HG02610 (cell line): ENCODE data around the gene NFIB.

Experiments used
- ATAC-seq: cut with Tn5 transposase; IDR thresholded peaks from one replicate; pipeline ENCODE4 v1.9.1; 2021; ENCODE audit warnings: mild to moderate bottlenecking, moderate library complexity; ENCODE audit not compliant: unreplicated experiment

The NFIB gene

DNA sequence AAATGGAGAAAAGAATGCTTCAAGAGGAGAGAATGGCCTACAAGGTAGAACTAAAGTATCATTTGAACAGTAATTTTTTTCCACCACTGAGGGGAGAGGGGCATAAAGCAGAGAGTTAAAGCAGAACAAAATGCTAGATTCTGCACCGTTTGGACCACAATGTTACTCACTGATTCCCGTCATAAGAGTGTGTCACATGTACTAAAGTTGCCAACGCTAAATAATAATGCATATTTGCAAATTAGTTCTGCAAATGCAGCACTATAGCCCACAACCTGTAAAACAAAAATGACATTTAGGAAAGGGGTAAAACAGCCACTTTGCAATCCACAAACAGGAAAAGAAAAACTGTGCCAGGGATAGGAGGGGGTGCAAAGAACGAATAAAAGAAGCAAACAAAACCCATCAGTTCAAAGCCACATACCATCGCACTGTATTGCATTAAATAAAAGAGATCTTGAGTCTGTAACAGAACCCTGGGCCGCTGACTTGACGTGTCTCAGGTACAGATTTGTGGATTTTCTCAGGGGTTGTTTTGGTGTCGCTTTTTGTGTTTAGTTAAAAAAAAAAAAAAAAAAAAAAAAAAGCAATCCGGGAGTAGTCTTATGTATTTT lies 7.7 kb upstream of the NFIB start:
- ATAC-seq, result no peak

DNA sequence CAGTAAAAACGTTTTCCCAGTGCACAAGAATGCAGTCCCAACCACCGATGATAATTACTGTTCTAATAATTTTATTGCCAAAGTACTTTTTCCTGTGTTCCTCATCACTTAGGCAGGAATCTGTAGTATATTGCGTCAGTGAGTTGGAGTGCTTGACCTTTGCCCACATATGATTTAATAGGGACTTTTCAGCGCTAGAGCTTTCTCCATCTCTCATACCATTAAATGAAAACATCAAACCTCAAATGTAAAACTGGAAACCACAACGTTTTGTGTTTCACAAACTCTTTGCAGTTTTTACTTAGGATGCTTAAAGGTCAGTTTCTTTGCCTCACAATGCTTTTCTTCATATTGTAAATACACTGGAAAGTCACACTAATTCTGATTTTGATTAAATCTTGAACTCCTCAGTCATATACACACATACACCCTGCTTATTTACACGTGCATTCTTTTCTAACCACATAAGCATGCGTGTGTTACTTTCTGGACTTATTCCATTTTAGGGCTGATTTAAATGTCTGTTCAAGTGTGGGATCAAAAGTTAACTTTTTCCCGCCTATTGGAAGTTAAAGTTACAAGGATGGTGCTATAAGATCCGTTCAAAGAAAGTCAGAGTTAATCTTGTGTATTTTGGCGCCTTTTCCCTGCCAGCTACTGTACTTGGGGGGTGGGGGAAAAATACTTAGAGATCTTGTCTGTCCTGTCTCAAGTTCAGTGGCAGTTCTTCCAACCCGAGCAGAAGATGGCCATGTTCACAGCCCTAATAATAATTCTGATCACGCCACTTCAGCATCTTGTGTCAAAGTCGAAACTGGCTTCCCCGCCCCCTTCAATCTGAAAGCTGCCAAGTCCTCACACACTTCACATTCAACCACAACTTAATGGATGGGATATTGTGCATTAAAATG lies 6.6 kb upstream of the NFIB start:
- ATAC-seq, result no peak

DNA sequence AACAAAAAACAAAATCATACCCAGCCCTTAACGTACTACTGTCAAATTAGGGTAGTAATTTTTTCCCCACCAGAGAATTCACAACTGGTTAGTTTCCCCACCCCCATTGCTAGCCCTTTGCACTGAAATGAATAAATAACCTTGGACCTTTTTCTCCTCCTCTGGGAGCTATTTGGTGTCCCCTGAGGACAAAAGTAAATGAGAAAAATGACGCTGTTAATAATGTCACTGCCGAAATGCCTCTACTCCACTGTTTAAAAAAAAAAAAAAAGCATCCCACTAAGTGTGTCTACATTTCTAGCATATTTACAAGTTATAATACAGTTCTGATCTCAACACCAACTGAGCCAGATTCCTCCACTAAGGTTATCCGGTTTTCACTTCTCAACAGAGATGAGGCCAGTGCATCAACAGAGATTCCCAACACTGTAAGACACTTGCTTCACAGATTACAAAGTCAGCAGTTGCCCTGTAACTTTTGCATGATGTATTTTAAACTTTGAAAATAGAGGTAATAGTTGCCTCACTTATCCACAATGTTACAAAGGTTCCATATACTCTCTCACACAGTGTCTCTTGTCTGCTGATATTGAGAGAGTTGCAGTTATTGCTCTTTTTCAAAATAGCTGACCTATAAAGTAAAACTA lies 5.1 kb upstream of the NFIB start:
- no peak for ATAC-seq

DNA sequence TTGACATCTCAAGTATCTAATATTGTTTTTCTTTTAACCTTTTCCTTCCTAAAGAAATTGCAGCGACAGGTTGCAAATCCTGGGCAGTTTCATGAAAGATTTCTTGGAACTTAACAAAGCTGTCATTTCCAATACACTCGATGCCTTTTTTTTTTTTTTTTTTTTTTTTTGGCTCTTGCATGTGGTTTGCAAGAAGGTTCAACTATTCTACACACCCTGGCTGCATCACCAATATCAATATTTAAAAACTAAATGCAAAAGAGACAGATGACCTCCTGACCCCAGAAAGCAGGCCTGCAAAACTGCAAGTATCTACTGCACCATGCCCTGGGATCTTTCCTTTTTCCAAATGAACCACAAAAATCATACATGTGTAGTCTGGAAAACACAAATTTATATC lies 4.4 kb upstream of the NFIB start:
- no peak for ATAC-seq

DNA sequence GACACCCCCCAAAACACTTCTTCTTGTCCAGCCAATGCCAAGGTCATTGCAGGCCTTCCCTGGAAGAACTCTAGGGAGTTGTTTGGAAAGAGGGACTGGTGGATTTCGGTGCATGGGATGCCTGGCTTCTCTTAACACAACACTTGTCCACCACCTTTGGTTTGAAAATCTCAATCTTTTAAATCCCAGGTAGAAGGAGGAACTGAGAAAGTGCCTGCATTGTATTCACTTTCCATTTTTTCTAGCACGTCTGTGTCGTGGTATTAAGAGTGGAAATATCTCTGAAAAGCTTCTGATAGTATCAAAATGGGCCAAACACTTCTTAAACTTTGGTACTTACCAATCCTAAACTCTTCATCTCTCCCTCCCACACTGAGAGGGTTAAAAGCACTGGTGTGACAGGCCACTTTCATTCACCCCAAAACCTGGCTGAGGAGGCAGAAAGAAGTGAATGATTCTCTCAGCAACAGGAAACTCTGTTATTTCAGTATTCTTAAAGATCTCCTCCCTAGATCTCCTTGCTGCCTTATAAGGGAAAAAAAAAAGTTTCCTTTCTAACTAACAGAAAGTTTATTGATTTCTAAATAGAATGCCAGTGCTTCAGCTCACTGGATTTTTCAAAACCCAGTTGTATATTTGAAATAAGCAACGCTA lies 3.9 kb upstream of the NFIB start:
- no peak for ATAC-seq

DNA sequence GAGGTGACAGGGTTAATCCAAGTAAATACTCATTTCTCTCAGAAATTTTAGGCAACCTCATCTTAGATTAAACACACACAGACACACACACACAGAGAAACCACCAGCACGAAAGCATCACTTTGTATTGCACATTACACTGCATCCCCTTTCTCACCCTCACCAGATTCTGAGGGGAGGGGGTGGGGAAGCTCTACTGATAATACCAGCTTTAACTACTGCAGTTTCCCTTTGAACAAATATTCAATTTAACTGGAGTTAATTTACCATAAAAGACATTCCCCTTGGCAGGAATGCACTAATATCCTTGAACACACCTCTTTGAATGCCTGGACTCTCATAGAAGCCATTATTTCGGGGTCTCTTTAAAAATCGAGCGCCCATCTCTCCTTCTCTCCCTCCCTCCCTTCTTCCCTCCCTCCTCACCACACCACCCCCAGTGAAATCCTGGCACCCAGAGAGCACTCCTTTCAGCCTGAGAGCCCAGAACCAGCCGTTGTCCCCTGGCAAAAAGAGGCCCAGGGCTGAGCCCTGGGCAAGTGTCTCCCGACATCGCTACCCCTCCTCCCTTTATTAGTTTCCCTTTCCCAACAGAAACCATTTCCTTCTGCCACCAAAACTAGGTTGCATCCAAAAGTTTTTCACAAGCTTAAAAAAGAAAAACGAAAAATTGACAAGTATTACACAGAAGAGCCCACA lies 2.8 kb upstream of the NFIB start:
- no peak for ATAC-seq

DNA sequence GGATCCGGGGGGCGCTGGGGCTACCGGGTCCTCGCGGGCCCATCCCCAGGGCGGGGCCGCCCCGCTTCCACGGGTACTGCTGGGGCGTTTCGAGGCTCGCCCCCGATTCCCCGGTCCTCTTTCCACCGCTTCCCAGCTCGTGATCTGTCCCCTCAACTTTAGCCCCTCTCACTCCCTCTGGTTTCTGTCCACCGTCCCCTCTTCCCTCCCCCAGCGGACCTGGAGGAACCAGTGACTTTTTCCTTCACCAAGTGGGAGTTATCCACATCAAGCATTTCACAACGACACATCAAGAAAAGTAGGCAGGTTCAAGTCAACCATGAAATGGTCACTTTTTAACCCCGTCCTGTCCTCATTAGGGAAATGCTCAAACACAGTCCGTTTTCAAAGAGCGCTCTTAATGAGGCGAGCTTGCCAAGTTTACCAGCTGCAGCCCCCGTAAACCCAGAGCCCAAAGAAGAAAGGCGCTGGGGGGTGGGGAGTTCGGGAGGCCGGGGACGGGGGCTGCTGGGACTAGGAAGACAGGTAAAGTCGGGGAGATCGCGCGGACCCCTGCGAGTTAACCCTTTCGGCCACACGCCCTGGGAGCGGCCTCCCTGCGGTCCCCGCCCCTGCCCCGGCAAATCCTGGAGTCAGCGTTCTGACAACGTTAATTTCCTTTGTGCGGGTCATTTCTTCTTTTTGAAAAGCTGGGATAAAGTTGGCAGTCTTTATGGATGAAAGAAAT lies 2.1 kb upstream of the NFIB start:
- ATAC-seq, result no peak

DNA sequence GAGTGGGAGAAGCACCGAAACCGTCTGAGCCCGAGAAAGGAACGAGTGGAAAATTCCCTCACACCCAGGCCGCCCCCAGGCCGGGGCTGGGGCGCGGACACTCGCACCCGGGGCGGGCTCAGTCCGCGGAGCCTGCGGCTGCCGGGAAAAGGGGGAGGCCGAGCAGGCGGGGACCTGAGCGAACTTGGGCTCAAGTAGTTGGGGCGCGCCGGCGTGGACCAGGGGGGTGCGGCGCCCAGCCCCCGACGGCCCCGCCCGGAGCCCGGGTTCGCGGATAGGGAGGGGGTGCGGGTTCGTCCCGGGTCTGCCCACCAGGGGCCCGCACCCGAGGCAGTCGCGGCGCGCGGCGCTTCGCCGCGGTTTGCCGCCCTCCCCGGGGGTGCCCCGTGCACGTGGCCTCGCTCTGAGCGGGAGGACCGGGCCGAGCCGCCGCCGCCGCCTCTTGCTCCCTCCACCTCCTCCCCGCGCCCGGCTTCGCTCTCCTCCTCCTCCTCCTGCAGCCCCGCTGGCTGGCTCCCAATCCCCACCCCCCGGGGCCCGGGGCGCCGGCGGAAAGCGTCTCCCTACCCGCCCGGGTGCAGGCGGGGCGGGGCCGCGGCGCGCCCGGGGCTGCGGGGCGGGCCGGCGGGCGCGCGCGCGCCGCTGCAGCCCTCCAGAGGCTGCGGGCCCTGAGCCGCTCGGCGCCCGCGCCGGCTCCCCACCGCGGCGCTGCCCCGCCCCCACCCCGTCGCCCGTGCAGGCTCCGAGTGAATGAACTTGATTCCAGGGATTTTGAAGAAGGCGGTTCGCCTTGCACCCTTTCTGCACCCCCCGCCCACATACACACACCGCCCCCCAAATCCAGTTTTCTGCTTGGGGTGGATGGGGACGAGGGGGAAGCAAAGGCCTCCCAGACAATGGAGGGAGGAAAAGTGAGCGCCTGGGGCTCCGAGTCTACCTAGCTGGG lies 1.3 kb upstream of the NFIB start:
- ATAC-seq, result no peak

DNA sequence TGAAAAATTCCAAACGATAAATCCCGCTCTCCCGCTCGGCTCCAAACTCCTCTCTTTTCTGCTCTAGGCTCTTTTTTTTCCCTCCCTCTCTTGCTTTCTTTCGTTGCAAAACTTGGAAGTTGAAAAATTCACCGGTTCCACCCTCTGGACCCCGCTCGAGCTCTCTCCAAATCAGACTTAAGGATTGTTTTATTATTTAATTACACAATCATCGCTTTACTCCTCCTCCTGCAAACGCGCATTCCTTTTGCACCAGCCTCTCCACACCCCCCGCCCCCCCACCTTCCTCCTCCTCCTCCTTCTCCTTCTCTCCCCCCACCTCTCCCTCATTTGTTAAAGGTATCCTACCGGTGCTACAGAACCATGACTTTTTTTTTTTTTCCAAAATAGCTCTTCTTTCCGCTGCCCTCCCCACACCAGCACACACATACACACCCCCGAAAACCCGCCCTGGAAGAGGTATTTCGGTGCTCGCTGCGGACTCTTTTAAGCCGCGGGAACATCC lies 535 bp upstream of the NFIB start:
- no peak for ATAC-seq

DNA sequence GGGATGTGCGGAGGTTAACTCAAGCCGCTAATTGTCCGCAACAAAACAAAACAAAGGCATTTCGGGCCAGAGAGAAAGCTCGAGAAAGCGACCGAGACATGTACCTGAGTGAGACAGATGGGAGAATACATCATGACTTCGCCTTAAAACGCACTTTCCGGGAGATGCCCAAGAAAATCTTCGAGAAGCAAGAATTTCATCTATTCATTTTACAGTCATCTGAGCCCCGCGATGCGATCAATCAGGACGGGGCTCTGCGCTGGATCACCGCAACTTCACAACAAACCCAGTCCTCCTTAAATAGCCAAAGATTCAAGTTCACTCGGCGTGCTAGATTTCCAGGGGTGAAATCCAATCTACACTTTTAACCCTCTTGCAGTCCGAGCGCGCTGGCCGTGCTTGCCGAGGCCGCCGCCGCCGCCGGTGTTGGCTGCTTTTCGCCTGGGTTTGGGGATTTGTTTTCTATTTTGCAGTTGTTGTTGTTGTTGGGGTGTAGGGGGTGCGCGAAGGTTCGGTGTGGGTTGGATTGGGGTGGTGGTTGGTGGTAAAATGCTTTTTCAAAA lies 482 bp downstream of the NFIB start:
- no peak for ATAC-seq

DNA sequence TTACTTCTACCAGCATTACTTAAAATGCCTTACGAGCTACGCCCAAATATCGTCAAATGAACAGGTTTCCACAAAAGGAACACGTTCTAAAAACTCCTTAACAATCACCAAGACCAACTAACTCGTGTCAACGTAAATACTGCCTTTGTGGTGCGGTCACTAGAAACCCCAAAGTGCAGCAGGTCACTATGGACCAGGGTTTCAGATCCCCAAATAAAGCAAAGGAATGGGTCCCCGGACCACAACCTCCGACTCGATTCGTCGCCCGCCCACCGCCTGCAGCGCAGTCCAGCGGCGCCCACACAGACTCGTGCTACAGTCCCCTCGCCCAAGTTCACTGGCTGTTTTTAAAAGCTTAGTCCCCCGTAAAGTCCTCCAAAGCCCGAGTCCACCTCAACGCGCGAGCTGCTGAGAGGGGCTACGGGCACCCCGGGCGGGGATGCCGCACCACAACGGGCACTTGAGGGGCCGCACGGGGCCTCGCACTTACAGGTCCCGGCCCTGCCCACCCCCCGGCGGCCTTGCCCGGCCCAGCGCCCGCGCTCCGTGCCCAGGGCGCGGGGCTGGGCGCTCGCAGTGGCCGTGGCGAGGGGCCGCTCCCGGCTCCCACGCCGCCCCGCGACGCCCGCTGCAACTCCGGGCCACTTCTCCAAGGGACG lies 1.1 kb downstream of the NFIB start:
- ATAC-seq, result no peak

DNA sequence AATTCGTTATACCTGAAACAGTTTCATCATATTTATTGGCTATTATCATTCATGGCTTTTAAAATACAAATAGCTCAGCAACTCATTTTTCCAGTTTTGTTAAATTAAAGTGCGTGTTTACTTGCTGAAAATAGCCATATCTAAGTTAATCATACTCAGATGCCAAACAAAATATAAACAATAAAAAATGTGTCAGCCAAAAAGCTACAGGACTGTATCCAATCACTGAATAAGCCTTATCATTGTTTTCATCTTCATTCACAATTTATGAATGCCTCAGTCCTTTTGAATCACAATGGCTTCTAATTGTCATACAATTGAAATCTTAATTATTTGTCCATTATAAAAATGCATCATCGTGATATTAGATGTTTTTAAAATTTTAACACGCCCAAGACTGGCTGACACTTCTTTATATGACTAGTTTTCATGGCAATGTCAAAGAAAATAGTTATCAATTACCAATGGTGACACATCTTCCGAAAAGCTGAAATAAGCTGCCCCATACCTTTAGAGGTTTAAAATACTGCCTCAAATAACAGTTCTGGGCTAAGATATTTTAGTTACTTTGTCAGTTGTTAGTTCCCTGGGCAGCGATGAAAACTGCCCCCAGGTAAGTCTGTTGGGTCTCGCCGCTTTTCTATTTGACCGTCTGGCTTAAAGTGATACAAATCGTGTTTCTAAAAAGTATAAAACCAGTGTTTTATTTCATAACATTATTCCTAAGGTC lies 1.8 kb downstream of the NFIB start:
- ATAC-seq, result no peak

DNA sequence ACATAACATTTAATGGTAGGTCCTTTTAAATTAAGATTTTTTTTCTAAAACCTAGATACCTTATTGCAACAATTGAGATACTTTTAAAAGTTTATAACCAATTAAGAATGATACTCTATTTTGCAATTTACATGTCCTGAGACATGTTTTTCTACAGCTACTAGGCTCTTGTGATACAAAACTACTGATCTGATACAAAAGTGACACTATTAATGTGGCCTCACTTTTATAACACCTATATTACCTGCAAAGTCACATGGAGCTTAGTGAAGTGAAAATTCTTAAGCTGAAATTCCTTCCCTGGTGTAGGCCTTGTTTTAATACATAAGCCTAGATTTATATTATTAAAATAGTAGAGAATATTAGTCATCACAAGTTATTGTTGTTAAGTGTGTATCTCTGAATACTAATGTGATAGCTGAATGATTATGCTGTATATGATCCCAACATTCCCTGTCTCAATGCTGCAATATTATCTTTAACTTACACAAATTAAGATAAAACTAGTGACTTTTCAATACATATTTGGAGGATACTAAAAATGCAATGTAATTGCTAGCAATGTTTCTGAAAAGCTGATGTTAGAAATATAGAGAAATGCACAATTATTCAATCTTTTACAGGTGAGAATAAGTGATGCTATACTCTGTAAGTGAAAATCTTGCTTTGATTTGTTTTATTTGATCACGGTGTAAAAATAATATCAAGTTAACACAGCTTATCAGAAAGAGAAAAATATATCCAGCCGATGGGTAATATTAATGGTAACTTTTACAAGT lies 2.6 kb downstream of the NFIB start:
- no peak for ATAC-seq

DNA sequence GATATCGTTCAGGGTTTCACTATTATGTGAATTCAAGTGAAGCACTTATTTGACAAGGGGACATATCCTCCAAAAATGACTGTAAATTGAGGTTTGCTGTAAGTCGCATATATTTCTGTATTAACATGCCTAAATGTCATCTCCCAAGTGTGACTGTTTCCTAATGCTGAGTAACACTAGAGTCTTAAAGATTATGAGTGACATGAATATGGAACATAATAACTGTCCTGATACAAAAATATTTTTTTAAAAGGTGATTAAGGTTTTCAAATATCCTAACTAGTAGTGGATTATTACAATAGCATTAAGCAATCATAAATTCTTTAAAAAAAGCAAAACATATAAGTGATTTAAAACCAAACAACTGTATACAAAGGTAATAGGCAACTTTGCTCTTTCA lies 3.6 kb downstream of the NFIB start:
- no peak for ATAC-seq

DNA sequence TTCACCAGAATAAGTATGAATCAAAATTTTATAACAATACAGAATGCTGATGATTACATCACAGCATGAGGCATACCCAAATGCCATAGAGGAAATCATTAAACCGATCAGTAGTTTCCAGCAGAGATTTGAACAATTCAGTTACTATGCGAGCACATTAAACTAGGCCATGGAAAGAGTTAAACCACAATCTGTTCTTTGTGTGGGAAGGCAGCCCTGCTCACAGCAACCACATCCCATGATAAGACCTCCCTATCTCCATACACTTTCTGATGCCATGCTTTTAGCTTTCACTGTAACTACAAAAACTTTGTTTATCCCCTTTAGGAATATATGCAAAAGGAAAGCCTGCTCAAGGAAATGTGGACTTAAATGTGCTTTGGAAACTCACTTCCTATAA lies 4.5 kb downstream of the NFIB start:
- ATAC-seq, result no peak

DNA sequence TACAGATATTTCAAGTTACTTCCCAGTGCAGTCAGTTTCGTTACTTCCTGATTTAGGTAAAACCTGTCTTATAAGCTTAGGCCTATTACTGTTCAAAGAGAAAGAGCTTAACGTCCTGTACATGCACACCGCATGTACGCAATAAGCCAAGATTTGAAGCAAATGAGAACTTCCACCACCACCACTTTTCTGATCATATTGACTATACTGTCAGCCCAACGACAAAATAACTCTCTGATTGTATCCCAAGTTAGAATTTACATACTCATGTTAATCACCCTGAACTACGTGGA lies 5.1 kb downstream of the NFIB start:
- no peak for ATAC-seq
